GM21390 (cell line): Measurements from ENCODE around the gene INHBB.

ENCODE experiments used
- ATAC-seq: cut with Tn5 transposase; IDR thresholded peaks from one replicate; pipeline ENCODE4 v1.9.1; 2021; ENCODE audit not compliant: unreplicated experiment

Gene INHBB

DNA sequence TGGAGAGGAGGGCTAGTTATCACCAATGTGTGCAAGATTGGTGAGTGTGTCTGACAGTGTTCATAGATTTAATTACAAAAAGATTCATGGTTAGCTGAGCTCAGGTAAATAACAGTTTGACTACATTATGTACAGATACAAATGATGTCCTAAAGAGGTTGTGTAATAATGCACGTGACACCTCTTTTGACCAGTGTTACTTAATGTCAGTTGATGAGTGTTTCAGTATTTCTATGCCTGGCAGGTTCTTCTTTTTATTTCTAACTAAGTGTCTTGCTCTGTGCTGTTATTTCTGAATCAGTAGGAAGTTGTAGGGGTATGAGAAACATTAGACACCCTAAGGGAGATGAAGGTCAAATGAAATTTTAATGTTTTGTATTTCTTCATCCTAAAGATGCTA, 7.9 kb upstream of the INHBB start:
- ATAC-seq, result no peak

DNA sequence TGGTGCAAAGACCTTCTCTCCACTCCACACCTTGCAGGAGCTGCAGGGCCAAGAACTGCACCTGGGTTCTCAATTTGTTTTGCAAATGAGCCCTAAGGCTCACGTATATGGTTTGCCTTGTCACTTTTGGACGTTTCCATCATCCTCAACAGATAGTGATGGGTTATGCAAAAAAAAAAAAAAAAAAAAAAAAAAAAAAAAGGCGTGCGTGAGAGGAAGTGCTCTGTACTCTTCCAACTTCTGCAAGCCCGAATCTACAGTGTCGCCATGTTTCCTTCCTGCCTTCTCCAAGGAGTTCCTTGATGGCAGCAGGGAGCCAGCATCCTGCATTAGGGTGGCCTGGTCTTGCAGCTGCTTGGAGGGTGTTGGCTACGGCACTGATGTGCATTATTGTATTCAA, 4.0 kb upstream of the INHBB start:
- ATAC-seq, result no peak

DNA sequence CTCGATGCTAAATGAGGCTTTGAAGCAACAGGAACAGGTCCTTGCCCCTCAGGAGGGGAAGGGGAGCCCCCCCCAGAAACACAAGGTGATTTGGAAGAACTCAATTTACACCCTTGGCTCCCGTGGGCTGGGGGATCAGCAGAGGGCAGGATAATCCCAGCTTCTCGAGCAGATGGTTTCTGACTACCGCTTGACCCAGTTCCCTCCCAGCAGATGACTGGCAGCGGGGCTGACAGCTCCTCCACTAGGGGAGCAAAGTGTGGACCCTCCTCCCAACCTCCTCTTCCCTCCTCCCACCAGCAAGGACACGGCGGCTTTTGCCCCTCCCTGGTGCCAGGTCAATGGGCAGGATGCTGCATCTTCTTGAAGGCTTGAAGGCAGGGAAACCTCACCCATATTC, 3.5 kb upstream of the INHBB start:
- no peak for ATAC-seq

DNA sequence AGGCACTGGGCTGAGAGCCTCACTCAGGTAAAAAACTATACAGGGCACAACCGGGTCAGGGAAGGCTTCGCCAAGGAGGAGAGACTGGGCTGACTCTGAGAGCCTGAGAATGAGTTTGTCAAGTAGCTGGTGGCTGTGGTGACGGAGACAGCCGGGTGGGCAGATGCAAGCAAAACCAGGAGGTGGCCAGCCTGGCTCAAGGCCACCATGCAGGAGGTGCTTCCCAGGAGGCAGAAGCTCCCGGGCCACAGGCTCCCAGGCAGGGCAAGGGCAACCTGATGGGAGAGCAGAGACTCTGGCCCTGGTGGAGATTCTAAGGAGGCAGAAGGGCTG, 2.9 kb upstream of the INHBB start:
- ATAC-seq, result no peak

DNA sequence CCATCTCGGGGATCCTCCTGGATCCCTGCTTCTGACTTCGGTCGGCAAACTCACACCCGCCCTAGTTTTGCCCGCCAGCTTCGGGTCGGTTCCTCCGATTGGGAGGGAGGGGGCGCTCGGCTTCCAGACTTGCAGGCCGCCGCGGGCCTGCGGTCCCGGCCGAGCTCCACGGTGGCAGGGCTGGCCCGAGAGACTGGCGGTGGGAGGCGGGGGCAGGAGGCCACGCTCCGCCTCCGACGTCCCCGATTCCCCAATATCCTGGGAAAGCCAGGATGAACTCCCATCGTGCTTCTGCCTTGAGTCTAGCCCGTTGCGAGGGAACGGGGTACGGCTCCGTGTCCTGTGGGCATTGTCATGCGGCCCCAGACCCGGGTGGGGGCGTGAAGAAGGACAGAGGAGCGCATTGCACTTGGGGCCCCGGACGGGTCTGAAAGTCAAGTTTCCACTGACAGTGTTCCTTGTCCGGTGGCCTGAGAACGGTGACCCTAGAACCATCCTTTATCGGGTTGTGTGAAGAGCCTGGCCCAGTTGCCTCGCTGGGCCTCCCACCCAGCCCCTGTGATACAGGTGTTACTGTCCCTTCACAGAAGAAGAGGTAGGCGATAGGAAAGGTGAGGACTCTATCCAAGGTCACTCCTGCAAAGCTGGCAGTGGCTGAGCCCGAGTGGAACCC, 2.4 kb upstream of the INHBB start:
- ATAC-seq, result no peak

- ATAC-seq, result no peak
Observed at GRCh38 chr2:120344214-120344975, 1.5 kb upstream of the INHBB start.

GRCh38 chr2:120344976-120345581, 857 bp upstream of the INHBB start:
- ATAC-seq, result no peak

GRCh38 chr2:120345608-120346007, 328 bp upstream of the INHBB start:
- no peak for ATAC-seq

DNA sequence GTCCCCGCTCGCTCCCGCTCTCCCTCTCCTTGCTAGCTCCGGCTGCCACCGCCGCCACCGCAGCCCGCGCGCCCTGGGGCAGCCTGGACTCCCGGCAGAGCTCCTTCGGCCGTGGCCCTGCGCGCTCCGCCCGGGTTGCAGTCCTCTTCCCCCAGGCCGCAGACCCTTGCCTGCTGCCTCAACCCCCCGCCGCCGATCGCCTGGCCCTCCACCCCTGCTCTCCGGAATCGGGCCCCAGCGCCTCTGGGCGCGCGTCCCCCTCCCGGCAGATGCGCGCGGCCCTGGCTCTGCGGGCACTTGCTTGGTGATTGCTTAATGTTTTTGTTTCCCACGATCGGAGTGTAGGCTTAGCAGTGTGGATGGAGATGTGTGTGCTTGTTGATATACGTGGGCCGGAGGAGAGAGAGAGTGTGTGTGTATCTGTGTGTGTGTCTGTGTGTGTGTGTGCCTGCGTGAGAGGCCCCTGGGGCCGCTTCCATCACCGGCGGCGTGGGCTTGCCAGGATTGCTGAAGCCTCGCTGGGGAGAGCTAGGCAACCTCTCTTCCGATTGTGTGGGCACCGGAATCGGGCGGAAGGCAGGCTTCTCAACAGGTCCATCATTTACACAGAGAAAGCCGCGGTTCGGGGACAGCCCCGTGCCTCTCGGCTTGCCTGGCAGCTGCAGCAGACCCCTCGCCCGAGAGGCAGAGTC, 877 bp downstream of the INHBB start:
- no peak for ATAC-seq

DNA sequence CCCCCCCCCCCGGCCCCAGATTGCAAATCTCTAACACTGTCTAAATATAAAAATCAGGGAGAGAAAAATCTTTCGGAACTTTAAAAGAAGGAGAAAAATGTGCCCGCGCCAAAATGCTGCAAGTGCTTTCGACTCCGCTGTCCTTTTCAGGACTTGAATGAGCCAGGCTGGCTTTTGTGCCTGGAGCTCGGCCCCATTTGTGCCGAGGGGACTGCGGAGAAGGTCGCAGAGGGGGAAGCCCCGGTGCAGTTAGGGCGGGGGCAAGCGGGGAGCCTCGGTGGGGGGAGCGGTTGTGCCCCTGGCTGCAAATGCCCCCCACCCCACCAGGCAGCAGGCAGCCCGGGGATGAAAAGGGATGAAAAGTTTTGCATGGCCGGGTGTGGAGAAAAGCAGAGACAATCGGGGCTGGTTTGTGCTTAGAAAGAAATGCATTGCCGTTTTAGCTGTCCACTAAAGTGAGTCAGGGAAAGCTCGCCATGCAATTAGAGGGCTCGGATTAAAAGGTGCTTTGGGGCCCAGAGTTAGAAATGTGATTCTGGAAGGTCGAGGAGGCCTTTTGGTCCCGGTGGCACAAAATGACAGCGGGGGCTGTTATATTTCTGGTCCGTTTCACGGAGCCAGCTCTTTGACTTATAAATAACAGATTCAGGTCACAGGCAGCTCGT, 1.6 kb downstream of the INHBB start:
- no peak for ATAC-seq

GRCh38 chr2:120348134-120348736, 2.3 kb downstream of the INHBB start:
- ATAC-seq, result no peak

DNA sequence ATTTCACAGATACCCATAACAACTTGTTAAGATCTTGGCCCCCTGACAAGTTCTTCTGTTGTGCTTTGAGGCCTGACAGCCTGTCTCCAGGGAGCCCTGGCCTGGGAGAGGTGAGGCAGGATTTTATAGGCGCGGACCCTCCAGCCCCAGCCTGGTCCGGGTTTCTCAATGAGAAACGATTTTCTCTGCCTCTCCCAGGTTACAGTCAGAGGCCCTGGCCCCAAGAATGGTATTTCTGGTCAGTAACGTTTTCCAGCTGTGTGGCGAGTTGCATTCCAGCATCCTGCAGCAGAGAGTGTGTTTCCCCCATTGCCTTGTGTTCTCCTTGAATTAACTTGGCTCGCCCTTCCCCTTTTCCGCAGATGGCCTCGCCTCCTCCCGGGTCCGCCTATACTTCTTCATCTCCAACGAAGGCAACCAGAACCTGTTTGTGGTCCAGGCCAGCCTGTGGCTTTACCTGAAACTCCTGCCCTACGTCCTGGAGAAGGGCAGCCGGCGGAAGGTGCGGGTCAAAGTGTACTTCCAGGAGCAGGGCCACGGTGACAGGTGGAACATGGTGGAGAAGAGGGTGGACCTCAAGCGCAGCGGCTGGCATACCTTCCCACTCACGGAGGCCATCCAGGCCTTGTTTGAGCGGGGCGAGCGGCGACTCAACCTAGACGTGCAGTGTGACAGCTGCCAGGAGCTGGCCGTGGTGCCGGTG, 3.0 kb downstream of the INHBB start:
- no peak for ATAC-seq

DNA sequence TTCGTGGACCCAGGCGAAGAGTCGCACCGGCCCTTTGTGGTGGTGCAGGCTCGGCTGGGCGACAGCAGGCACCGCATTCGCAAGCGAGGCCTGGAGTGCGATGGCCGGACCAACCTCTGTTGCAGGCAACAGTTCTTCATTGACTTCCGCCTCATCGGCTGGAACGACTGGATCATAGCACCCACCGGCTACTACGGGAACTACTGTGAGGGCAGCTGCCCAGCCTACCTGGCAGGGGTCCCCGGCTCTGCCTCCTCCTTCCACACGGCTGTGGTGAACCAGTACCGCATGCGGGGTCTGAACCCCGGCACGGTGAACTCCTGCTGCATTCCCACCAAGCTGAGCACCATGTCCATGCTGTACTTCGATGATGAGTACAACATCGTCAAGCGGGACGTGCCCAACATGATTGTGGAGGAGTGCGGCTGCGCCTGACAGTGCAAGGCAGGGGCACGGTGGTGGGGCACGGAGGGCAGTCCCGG, 3.5 kb downstream of the INHBB start:
- no peak for ATAC-seq

DNA sequence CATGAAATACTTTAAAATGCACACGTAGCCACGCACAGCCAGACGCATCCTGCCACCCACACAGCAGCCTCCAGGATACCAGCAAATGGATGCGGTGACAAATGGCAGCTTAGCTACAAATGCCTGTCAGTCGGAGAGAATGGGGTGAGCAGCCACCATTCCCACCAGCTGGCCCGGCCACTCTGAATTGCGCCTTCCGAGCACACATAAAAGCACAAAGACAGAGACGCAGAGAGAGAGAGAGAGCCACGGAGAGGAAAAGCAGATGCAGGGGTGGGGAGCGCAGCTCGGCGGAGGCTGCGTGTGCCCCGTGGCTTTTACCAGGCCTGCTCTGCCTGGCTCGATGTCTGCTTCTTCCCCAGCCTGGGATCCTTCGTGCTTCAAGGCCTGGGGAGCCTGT, 4.1 kb downstream of the INHBB start:
- ATAC-seq, result no peak

DNA sequence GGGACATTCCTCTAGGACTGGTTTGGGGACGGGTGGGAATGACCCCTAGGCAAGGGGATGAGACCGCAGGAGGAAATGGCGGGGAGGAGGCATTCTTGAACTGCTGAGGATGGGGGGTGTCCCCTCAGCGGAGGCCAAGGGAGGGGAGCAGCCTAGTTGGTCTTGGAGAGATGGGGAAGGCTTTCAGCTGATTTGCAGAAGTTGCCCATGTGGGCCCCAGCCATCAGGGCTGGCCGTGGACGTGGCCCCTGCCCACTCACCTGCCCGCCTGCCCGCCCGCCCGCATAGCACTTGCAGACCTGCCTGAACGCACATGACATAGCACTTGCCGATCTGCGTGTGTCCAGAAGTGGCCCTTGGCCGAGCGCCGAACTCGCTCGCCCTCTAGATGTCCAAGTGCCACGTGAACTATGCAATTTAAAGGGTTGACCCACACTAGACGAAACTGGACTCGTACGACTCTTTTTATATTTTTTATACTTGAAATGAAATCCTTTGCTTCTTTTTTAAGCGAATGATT, 4.9 kb downstream of the INHBB start:
- ATAC-seq, result no peak

DNA sequence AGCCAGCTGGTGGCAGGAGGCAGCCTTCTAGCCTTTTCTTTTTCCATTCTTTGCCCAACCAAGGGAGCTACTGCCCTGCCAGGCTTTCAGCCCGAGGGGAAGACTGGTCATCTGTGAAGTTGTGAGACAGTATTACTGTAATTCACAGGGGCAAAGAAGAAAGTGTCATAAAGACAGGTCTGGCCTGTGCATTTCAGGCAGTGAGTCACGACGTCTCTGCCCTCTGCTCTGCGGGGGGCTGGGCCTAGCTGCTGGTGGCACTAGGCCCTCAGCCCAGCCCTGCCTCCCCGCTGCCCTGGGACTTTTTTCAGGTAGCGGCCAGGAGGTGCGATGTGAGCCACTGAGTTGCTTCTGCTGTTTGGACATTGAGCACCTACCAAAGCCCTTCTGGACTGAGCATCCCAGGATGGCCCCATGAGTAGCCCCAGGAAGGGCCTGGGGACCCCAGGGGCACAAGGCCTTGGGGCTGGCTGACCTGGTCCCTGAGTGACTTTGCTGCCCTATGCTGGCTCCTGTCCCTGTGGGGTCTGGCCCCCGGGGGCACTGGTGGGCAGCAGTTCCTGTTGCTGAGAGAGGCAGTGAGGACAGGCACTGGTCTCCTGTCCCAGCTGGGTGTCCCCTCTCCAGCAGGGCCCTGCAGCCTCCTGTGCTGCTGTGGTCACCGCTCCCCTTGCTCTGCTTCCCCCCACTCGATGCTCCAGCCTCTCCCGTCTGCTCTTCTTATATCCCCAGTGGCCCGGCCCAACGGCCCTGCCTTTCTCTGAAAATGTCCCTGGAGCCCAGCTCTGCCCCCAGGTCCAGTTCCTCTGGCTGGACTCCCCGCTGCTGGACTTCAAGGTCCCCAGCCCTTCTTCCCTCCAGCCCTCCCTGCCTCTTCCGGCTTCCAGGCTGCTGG, 7.0 kb downstream of the INHBB start:
- ATAC-seq, result no peak

- no peak for ATAC-seq
Observed at GRCh38 chr2:120353591-120353898, 7.6 kb downstream of the INHBB start.

DNA sequence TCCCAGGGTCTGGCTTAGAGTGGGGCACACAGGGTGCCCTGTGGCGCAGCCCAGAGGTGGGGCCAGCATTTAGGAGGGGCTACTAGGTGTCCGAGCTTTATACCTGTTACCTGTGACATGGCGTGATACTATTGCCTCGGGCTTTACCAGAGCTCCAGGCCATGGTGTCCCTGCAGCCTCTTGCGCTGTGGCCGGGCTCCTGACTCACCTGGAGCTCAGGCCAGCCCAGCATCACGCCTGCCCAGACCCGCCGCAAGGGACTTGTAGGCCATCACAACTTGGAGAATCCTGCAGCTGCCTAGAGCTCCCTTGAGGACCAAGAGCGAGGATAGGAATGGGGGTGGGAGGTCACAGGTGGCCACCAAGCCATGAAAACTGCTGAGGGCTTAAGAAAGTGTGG, 8.0 kb downstream of the INHBB start:
- ATAC-seq, result no peak

DNA sequence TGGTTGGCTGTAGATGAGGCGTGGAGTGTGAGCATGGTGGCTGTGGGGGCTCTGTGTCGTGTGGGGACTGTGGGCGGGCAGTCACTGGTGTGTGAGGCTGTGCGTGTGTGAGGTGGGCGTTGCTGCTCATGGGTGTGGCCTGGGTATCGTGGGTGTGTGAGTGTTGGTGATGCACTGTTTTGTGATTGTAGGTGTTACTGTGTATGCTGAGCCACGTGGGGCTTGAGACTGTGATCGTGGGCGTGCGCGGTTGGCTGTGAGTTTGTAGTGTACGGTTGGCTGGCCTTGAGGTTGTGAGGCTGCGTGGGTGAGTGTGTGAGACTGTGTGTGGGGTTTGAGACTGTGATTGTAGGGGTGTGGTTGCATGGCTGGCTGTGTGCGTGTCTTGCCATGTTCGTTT, 8.5 kb downstream of the INHBB start:
- ATAC-seq, result no peak
